DOHH2 (cell line): ENCODE results near the gene NUP210.
A peak's percentile ranks its signal among the peaks of the same experiment; 100 is the strongest.

Experiments used
- H3F3A ChIP-seq: fragments of 200-600 bp; sonication (generic), shearing (Covaris generic); 2 replicates; pipeline ENCODE4 v1.6.0; 2016; ENCODE audit warnings: antibody characterized with exemption, mild to moderate bottlenecking; ENCODE audit not compliant: control insufficient read depth, insufficient read depth
- H3K27ac ChIP-seq: fragments of 200-600 bp; sonication (generic); 2 replicates; pipeline ENCODE4 v1.5.1; 2014; ENCODE audit warnings: low read depth, mild to moderate bottlenecking, low read length, moderate library complexity
- H3K27me3 ChIP-seq: fragments of 200-600 bp; sonication (generic); 2 replicates; pipeline ENCODE4 v1.6.1; 2014; ENCODE audit warnings: mild to moderate bottlenecking, low read length, mixed read lengths; ENCODE audit not compliant: control insufficient read depth
- H3K36me3 ChIP-seq: fragments of 200-600 bp; sonication (generic); 2 replicates; pipeline ENCODE4 v1.6.1; 2014; ENCODE audit warnings: mild to moderate bottlenecking, low read length, moderate library complexity, mixed read lengths; ENCODE audit not compliant: control insufficient read depth
- H3K4me1 ChIP-seq: fragments of 200-600 bp; sonication (generic); 2 replicates; pipeline ENCODE4 v1.6.1; 2014; ENCODE audit warnings: mild to moderate bottlenecking, low read length, mixed read lengths; ENCODE audit not compliant: control insufficient read depth
- H3K4me2 ChIP-seq: fragments of 200-600 bp; sonication (generic); 2 replicates; pipeline ENCODE4 v1.6.0; 2014; ENCODE audit warnings: mild to moderate bottlenecking, low read length, moderate library complexity
- H3K4me3 ChIP-seq: fragments of 200-600 bp; sonication (generic); 2 replicates; pipeline ENCODE4 v1.5.1; 2014; ENCODE audit warnings: mild to moderate bottlenecking, low read length, mixed read lengths
- H3K79me2 ChIP-seq: fragments of 200-600 bp; sonication (generic); 2 replicates; pipeline ENCODE4 v1.6.1; 2014; ENCODE audit warnings: mild to moderate bottlenecking, low read length, mixed read lengths; ENCODE audit not compliant: control insufficient read depth
- H3K9me2 ChIP-seq: fragments of 200-600 bp; sonication (generic); replicated peaks from 2 replicates; pipeline ENCODE4 v1.6.1; 2014; ENCODE audit warnings: mild to moderate bottlenecking, low read length, mixed read lengths; ENCODE audit not compliant: control insufficient read depth
- H3K9me3 ChIP-seq: fragments of 200-600 bp; sonication (generic); 2 replicates; pipeline ENCODE4 v1.6.1; 2014; ENCODE audit warnings: antibody characterized with exemption, low read length, mixed read lengths; ENCODE audit not compliant: control insufficient read depth, insufficient read depth
- H4K20me1 ChIP-seq: fragments of 200-600 bp; sonication (generic); 2 replicates; pipeline ENCODE4 v1.6.0; 2014; ENCODE audit warnings: low read depth, mild to moderate bottlenecking, antibody characterized with exemption, low read length, moderate library complexity; ENCODE audit not compliant: control insufficient read depth, insufficient read depth
- EZH2phosphoT487 ChIP-seq: fragments of 200-600 bp; sonication (generic); IDR thresholded peaks from 2 replicates; pipeline ENCODE4 v1.6.1; 2017; ENCODE audit warnings: borderline replicate concordance, mild to moderate bottlenecking, antibody characterized with exemption, low read length, moderate library complexity, mixed read lengths
- TF ChIP-seq, protein P1 (sequence below): fragments of 200-600 bp; sonication (generic); IDR thresholded peaks from one replicate; pipeline ENCODE4 v1.5.1; 2014; ENCODE audit warnings: antibody characterized with exemption, mild to moderate bottlenecking, low read depth, low read length; ENCODE audit not compliant: poor library complexity, severe bottlenecking

Gene NUP210

DNA sequence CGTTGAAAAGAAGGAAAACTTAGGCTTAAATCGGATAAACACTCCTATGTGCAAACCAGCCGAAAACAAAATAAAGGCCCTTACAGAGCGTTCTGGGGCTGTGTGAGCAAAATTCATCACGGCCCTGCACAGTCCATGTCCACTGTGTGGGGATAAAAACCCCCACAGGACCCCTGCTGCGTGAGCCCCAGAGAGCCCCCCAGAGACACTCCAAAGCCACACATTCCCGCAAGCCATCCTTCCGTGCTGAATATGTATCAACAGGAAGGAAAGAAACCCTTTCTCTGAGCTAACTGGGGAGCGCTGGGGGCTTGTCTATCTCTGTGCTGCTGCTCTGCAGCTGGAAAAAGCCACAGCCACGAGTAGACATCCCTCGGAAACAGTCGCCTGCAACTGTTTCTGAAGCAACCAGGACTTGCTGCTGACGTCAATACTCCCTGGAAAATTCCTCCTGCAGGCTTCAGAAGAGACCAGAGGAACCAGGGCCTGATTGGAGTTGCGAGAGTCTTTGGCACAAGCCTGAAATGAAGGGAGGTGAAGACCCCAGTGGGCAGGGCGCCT is 72.7 kb downstream of the NUP210 start:
- Histone ChIP-seq H3K4me1 (peaks cover 55% of the 10 kb centered on the region), H3K4me2 (no peak overlapping the region), H3K9me3 (no peaks in the 10 kb centered on the region), H3F3A (no peaks in the 10 kb centered on the region), H3K9me2 (no peaks in the 10 kb centered on the region), H3K4me3 (no peak overlapping the region), H3K27ac (no peak overlapping the region), H3K27me3 (no peaks in the 10 kb centered on the region), H3K79me2 (no peaks in the 10 kb centered on the region), H4K20me1 (no peaks in the 10 kb centered on the region), H3K36me3 (peaks cover 94% of the 10 kb centered on the region)
- TF ChIP-seq, protein P1, sequence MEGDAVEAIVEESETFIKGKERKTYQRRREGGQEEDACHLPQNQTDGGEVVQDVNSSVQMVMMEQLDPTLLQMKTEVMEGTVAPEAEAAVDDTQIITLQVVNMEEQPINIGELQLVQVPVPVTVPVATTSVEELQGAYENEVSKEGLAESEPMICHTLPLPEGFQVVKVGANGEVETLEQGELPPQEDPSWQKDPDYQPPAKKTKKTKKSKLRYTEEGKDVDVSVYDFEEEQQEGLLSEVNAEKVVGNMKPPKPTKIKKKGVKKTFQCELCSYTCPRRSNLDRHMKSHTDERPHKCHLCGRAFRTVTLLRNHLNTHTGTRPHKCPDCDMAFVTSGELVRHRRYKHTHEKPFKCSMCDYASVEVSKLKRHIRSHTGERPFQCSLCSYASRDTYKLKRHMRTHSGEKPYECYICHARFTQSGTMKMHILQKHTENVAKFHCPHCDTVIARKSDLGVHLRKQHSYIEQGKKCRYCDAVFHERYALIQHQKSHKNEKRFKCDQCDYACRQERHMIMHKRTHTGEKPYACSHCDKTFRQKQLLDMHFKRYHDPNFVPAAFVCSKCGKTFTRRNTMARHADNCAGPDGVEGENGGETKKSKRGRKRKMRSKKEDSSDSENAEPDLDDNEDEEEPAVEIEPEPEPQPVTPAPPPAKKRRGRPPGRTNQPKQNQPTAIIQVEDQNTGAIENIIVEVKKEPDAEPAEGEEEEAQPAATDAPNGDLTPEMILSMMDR = no peak
- no peak for TF ChIP-seq EZH2phosphoT487

DNA sequence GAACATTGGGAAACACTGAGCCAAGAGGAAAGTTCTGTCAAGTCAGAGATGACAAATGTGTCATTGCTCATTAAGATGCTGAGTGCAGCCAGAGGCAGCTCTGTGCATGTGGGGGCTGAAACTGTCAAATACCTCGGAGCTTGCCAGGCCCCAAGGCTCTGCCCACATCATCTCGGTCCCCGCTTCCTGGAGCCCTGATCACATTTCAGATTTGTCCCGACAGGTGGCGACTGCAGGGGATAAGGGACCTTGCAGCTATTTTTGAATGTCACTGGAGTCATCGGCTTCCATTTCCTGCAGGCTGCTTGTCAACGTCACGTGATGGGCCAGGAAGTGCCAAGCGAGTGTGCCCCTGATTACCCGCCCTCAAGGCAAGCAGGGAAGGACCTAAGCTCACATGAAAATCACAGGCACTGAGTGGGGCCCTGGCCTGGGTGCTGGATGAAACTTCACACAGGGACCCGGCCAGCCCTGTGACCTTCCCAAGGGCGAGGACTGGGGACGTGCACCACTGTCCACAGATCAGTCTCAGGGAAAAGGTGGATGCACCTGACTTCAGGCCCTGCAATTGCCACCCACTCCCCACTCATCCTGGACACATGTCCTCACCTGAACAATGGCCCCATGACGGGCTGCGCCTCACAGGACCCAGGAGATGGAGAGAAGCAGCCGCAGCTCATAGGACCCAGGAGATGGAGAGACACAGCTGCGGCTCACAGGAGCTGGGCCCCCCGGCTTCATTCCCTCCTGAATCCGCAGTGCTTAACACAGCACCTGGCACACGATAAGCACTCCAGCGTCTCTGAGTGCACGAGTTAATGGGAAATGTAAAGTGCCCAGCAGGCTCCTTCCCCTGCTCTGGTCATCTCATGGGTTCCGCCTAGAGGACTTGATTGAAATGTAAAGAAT is 73.4 kb downstream of the NUP210 start:
- no peaks in the 10 kb centered on the region for H3K9me2 ChIP-seq
- no peaks in the 10 kb centered on the region for H3K27me3 ChIP-seq
- TF ChIP-seq, protein P1 = peak; percentile 22
- no peak for TF ChIP-seq EZH2phosphoT487
- H3K27ac ChIP-seq = no peak overlapping the region
- H3K9me3 ChIP-seq = no peaks in the 10 kb centered on the region
- peaks cover 94% of the 10 kb centered on the region for H3K36me3 ChIP-seq
- no peaks in the 10 kb centered on the region for H4K20me1 ChIP-seq
- no peaks in the 10 kb centered on the region for H3F3A ChIP-seq
- H3K4me2 ChIP-seq = 0 out of 2 replicates have a peak overlapping the region, but pooled peaks have one; percentile 12
- peaks cover 59% of the 10 kb centered on the region for H3K4me1 ChIP-seq
- no peaks in the 10 kb centered on the region for H3K79me2 ChIP-seq
- no peak overlapping the region for H3K4me3 ChIP-seq

DNA sequence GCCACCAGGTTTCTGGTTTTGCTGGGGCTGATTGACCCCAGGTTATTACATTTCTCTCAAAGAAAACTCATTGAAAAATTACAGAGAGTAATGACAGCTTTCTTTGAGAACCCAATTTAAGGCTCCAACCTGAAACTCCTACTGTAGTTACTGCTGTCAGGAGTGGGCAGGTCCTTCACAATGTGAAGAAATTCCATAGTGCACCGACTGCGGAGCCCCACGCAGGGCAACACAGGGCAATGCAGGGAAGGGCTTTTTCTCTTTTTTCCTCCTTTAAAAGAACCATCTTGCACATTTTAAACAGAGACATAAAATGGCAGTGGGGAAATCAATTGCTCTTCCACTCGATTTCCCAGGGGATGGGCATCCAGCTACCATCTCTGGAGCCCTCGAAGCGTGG is 74.3 kb downstream of the NUP210 start:
- H3K27me3 ChIP-seq = no peaks in the 10 kb centered on the region
- H3K36me3 ChIP-seq = peaks cover 94% of the 10 kb centered on the region
- H3K9me3 ChIP-seq = no peaks in the 10 kb centered on the region
- no peaks in the 10 kb centered on the region for H3F3A ChIP-seq
- H3K79me2 ChIP-seq = no peaks in the 10 kb centered on the region
- H3K27ac ChIP-seq = no peak overlapping the region
- H3K4me2 ChIP-seq = no peak overlapping the region
- H3K4me3 ChIP-seq = no peak overlapping the region
- no peaks in the 10 kb centered on the region for H3K9me2 ChIP-seq
- no peak for TF ChIP-seq EZH2phosphoT487
- TF ChIP-seq, protein P1 = no peak
- peaks cover 69% of the 10 kb centered on the region for H3K4me1 ChIP-seq
- no peaks in the 10 kb centered on the region for H4K20me1 ChIP-seq
